HepG2 (cell line): Measurements from ENCODE around the gene HEYL. TPM values are rescaled to one million over a fixed set of nuclear protein-coding genes. Genes with fewer than 3 reads are reported as not detected.
A peak's percentile ranks its signal among the peaks of the same experiment; 100 is the strongest.

Experiments used
- ATAC-seq: fragments of 200-7000 bp; cut with Tn5 transposase; 3 replicates; pipeline ENCODE4 v1.9.1; 2020; ENCODE audit warnings: mild to moderate bottlenecking, moderate library complexity
- BruUV-seq: library from RNA; stranded (reverse); fragments of 400-500 nt; replicated peaks from 2 replicates; lab custom pipeline; 2021; lab: Mats Ljungman, UMichigan
- CTCF ChIA-PET: fragments of 300-600 bp; formaldehyde crosslinking; extraction: SDS; loops from one replicate; lab custom pipeline; 2021; ENCODE audit warnings: low total read pairs, inconsistent platforms, low intra/inter-chr PET ratio; lab: Yijun Ruan, JAX
- POLR2A ChIA-PET: fragments of 350-600 bp; sonication (Branson Sonifier 250); formaldehyde crosslinking; loops from one replicate; lab custom pipeline; 2020; ENCODE audit warnings: antibody characterized with exemption, inconsistent platforms; lab: Yijun Ruan, JAX
- DNase-seq: peaks from one replicate; pipeline ENCODE4 v3.0.0-alpha.2; 2015; ENCODE audit warnings: low spot score
- FAIRE-seq: peaks from 3 replicates; lab custom pipeline; 2011; peaks lifted over from hg19 to GRCh38; lab: Jason Lieb, UNC
- H2AFZ ChIP-seq: one replicate; pipeline ENCODE4 v1.6.1; 2011; ENCODE audit warnings: low read length, inconsistent platforms
- H3K27ac ChIP-seq: fragments of 300-600 bp; 3 replicates; pipeline ENCODE4 v1.8.0; 2011; ENCODE audit warnings: mixed run types, mild to moderate bottlenecking, mixed read lengths, low read length, inconsistent platforms; ENCODE audit not compliant: insufficient read depth; ENCODE audit errors: extremely low read length
- H3K27me3 ChIP-seq, 2 experiments: fragments of 200-600 bp in 1 of 2; 2 replicates in 1 of 2; 3 replicates in 1 of 2; pipeline versions ENCODE4 v1.6.0 to v1.8.0; 2011; ENCODE audit warnings: low read length in 2 of 2, mild to moderate bottlenecking in 2 of 2, moderate library complexity in 2 of 2, inconsistent platforms in 1 of 2; ENCODE audit not compliant: insufficient read depth in 2 of 2, control insufficient read depth in 1 of 2
- H3K36me3 ChIP-seq, 2 experiments: fragments of 200-600 bp in 1 of 2; replicated peaks in 1 of 2; 2 replicates in 1 of 2; 3 replicates in 1 of 2; pipeline versions ENCODE4 v1.5.1 to v1.8.0; 2011; ENCODE audit warnings: low read length in 2 of 2, inconsistent platforms in 1 of 2; ENCODE audit not compliant: insufficient read depth in 2 of 2, control insufficient read depth in 1 of 2
- H3K4me1 ChIP-seq: 2 replicates; pipeline ENCODE4 v1.5.1; 2012; ENCODE audit warnings: low read length, inconsistent platforms; ENCODE audit not compliant: insufficient read depth
- H3K4me2 ChIP-seq: 2 replicates; pipeline ENCODE4 v1.6.0; 2011; ENCODE audit warnings: low read depth, low read length, inconsistent platforms
- H3K4me3 ChIP-seq, 3 experiments: fragments of 200-600 bp in 1 of 3; sonication (generic), shearing (Covaris generic) in 1 of 3; replicated peaks in 1 of 3; 2 replicates each; pipeline ENCODE4 v1.5.1; 2011 to 2016; ENCODE audit warnings: low read length in 3 of 3, inconsistent platforms in 2 of 3, low read depth in 2 of 3, mild to moderate bottlenecking in 2 of 3, control low read depth in 1 of 3, mixed read lengths in 1 of 3; ENCODE audit not compliant: insufficient read depth in 1 of 3
- H3K79me2 ChIP-seq: one replicate; pipeline ENCODE4 v1.6.1; 2011; ENCODE audit warnings: low read length, inconsistent platforms; ENCODE audit not compliant: insufficient read depth
- H3K9ac ChIP-seq: 2 replicates; pipeline ENCODE4 v1.6.0; 2011; ENCODE audit warnings: mild to moderate bottlenecking, low read depth, low read length, inconsistent platforms; ENCODE audit not compliant: insufficient read depth
- H3K9me3 ChIP-seq: 2 replicates; pipeline ENCODE4 v1.5.1; 2012; ENCODE audit warnings: mild to moderate bottlenecking, low read length
- H4K20me1 ChIP-seq: 2 replicates; pipeline ENCODE4 v1.6.0; 2011; ENCODE audit warnings: inconsistent platforms, mild to moderate bottlenecking, low read length, moderate library complexity; ENCODE audit not compliant: insufficient read depth
- ARNTL ChIP-seq: sonication (generic); formaldehyde crosslinking; IDR thresholded peaks from 2 replicates; pipeline ENCODE4 v1.4.0; 2020; ENCODE audit warnings: mild to moderate bottlenecking, missing genetic modification reagents
- CEBPB ChIP-seq: IDR thresholded peaks from 2 replicates; pipeline ENCODE4 v1.6.1; 2011; ENCODE audit warnings: low read depth, low read length, improper control_type of control experiment, borderline replicate concordance
- EZH2 ChIP-seq: conservative IDR thresholded peaks from 2 replicates; pipeline ENCODE4 v1.6.1; 2012; ENCODE audit warnings: mild to moderate bottlenecking, low read depth, low read length, moderate library complexity
- GRHL1 ChIP-seq: sonication (generic); formaldehyde crosslinking; conservative IDR thresholded peaks from 2 replicates; pipeline ENCODE4 v1.8.0; 2022; ENCODE audit warnings: missing genetic modification reagents
- MYC ChIP-seq: sonication (generic); formaldehyde crosslinking; IDR thresholded peaks from 2 replicates; pipeline ENCODE4 v1.9.0; 2021; ENCODE audit warnings: missing genetic modification reagents, borderline replicate concordance
- RBM22 ChIP-seq: fragments of 200-400 bp; formaldehyde crosslinking; optimal IDR thresholded peaks from 2 replicates; pipeline ENCODE3; 2017; ENCODE audit warnings: mild to moderate bottlenecking, low read length, moderate library complexity
- ZNF576 ChIP-seq: sonication (generic); formaldehyde crosslinking; IDR thresholded peaks from 2 replicates; pipeline ENCODE4 v1.4.0; 2020; ENCODE audit warnings: mild to moderate bottlenecking, missing genetic modification reagents
- WGBS: methylation state at CpG from one replicate; pipeline ENCODE4 v1.1.6; 2017; ENCODE audit warnings: low lambda C conversion rate; 5-methylcytosine and 5-hydroxymethylcytosine counted together
- in situ Hi-C: cut with HindIII; loops from 2 replicates; pipeline ENCODE4 v1.10.0; 2017; ENCODE audit warnings: low pct_unique_long_range_greater_than_20kb; ENCODE audit not compliant: extremely low pct_ligation_motif_present
- intact Hi-C: fragments of 100-400 bp; cut with micrococcal nuclease; formaldehyde crosslinking; loops from one replicate; pipeline ENCODE4 v1.10.0; 2022; ENCODE audit not compliant: unreplicated experiment
- polyA plus RNA-seq, 8 experiments: library from polyadenylated mRNA; depleted of rRNA in 3 of 8; stranded (reverse) in 7 of 8; unstranded in 1 of 8; fragments of >200 nt; fragmentation: Illumina TruSeq in 4 of 8; extraction: Trizol in 4 of 8; gene quantifications; 2 replicates each; pipeline versions ENCODE4 v1.2.1 to v1.2.3, GENCODE V29; 2011 to 2016; ENCODE audit warnings: low read depth in 4 of 8, missing spikeins in 1 of 8, mixed read lengths in 1 of 8; ENCODE audit not compliant: insufficient read depth in 1 of 8
- total RNA-seq, 5 experiments: library from RNA; depleted of rRNA; stranded (reverse); fragments of >200 nt; fragmentation: Illumina TruSeq; extraction: Trizol; gene quantifications; 2 replicates each; pipeline ENCODE4 v1.2.3, GENCODE V29; 2016; ENCODE audit warnings: low read depth in 1 of 5

The HEYL gene
- total and polyA plus RNA-seq, 2 of the 13 experiments (the other 11 are each of a cell fraction or from before 2014, with no cell fraction given): 0.03 to 0.04 TPM

- DNase-seq: no peak
- TF ChIP-seq GRHL1 (CRISPR knock-in tag) (no peak), MYC (CRISPR knock-in tag) (no peak), ARNTL (CRISPR knock-in tag) (no peak), CEBPB (peak; percentile 23; the same call in 1 of the 2 replicates), EZH2 (no peak), ZNF576 (CRISPR knock-in tag) (no peak), RBM22 (no peak)
- POLR2A ChIA-PET: no interaction called here
- in situ Hi-C loops (no loop called here), intact Hi-C loops (loop anchor here (1.0 kb wide), 1 partner anchor 27 kb away; no protein-coding TSS in a partner anchor)
- Histone ChIP-seq H3K79me2 (no peaks in the 10 kb centered on the region), H3K9ac (no peak overlapping the region), H2AFZ (no peak overlapping the region), H3K27me3 (peaks cover 11 to 59% of the 10 kb centered on the region in 2 experiments), H3K4me3 (no peak overlapping the region), H3K36me3 (no peaks in the 10 kb centered on the region), H4K20me1 (no peaks in the 10 kb centered on the region), H3K4me2 (no peak overlapping the region), H3K4me1 (peaks cover 11% of the 10 kb centered on the region; the same call in 1 of the 2 replicates), H3K27ac (no peak overlapping the region), H3K9me3 (no peaks in the 10 kb centered on the region)
- no peak for FAIRE-seq
- 13% methylated on average over 2 of the region's 2 CpGs for WGBS
- BruUV-seq: no TSS peak
- CTCF ChIA-PET: no interaction called here
- no peak for ATAC-seq
Observed at GRCh38 chr1:39689214-39689613, 49.8 kb upstream of the HEYL start.
